Peyer's patch (tissue), 4 donors: ENCODE data around the gene CRX. TPM values are rescaled to one million over a fixed set of nuclear protein-coding genes. Genes with fewer than 3 reads are reported as not detected.
"Not testable (repeated sequence)": the region's sequence is repeated elsewhere in the genome, so short reads cannot be mapped to it uniquely, and the experiment has no call there.

ENCODE experiments used
- DNase-seq, 3 donors: peaks; one replicate each; pipeline ENCODE4 v3.0.0-alpha.2; 2017 to 2019
- H3K27ac ChIP-seq, 4 donors: fragments of 200-600 bp; sonication (generic); one replicate each; pipeline ENCODE4 v1.5.1; 2016 to 2019
- H3K27me3 ChIP-seq, 2 donors: fragments of 200-600 bp; sonication (generic); one replicate each; pipeline ENCODE4 v1.5.1; 2019
- H3K36me3 ChIP-seq, 3 donors: fragments of 200-600 bp; sonication (generic); one replicate each; pipeline ENCODE4 v1.5.1; 2016 to 2019
- H3K4me1 ChIP-seq, 4 donors: fragments of 200-600 bp; sonication (generic); one replicate each; pipeline ENCODE4 v1.5.1; 2016 to 2019
- H3K4me3 ChIP-seq, 4 donors: fragments of 200-600 bp; sonication (generic); 1 replicate in 3 of 4; 2 replicates in 1 of 4; pipeline ENCODE4 v1.5.1; 2016 to 2019; ENCODE audit warnings: mild to moderate bottlenecking in 1 of 4
- H3K9me3 ChIP-seq, 4 donors: fragments of 200-600 bp; sonication (generic); one replicate each; pipeline ENCODE4 v1.5.1; 2016 to 2019; ENCODE audit warnings: mild to moderate bottlenecking in 1 of 4
- CTCF ChIP-seq, 6 experiments: fragments of 450-650 bp in 4 of 6; fragments of 200-600 bp in 2 of 6; sonication (generic) in 1 of 6; IDR thresholded peaks; one replicate each; pipeline ENCODE4 v1.5.1; 2017 to 2019; ENCODE audit warnings: antibody characterized with exemption in 6 of 6, mild to moderate bottlenecking in 3 of 6, moderate library complexity in 1 of 6
- POLR2A ChIP-seq, 2 donors: fragments of 450-650 bp; IDR thresholded peaks; one replicate each; pipeline ENCODE4 v1.5.1; 2017; ENCODE audit warnings: antibody characterized with exemption in 2 of 2, mild to moderate bottlenecking in 2 of 2, moderate library complexity in 2 of 2
- total RNA-seq, 4 donors: library from RNA; depleted of rRNA; stranded (reverse); fragments of >200 nt; gene quantifications; one replicate each; pipeline ENCODE4 v1.1.0, GENCODE V29; 2016

Gene CRX
- total RNA-seq, 4 donors from 2014 or later = not detected

- peak overlapping the region; percentile 78 to 92 (median 88) for H3K4me3 ChIP-seq
- H3K4me1 ChIP-seq = peaks cover 0 to 39% (median 0%) of the 10 kb centered on the region in 4 donors
- H3K9me3 ChIP-seq = no peaks in the 10 kb centered on the region
- H3K27me3 ChIP-seq = no peaks in the 10 kb centered on the region
- peak overlapping the region; percentile 91 to 98 (median 94) for H3K27ac ChIP-seq
- DNase-seq = no peak
- TF ChIP-seq CTCF (IDR thresholded peaks at IDR 0.05) = no peak
- no peak for TF ChIP-seq POLR2A (IDR thresholded peaks at IDR 0.05)
- H3K36me3 ChIP-seq = peaks cover 0 to 33% (median 0%) of the 10 kb centered on the region in 3 donors
Measured at GRCh38 chr19:47779524-47780214, 42.1 kb upstream of the CRX start.

GRCh38 chr19:47780215-47780551 lies 41.6 kb upstream of the CRX start:
- Histone ChIP-seq H3K9me3 (no peaks in the 10 kb centered on the region), H3K4me3 (peak overlapping the region in 3 of 4 donors; percentile 87 to 92 (median 89)), H3K36me3 (peaks cover 0 to 39% (median 0%) of the 10 kb centered on the region in 3 donors)

GRCh38 chr19:47781590-47782262 lies 40.0 kb upstream of the CRX start:
- peak in 2 of 3 donors; percentile 56 to 62 for DNase-seq
- Histone ChIP-seq H3K4me1 (peaks cover 0 to 37% (median 0%) of the 10 kb centered on the region in 4 donors), H3K27me3 (no peaks in the 10 kb centered on the region), H3K36me3 (peaks cover 0 to 47% (median 0%) of the 10 kb centered on the region in 3 donors), H3K4me3 (no peak overlapping the region), H3K27ac (peak overlapping the region in 1 of 4 donors; percentile 96), H3K9me3 (no peaks in the 10 kb centered on the region)
- TF ChIP-seq POLR2A (IDR thresholded peaks at IDR 0.05) (no peak), CTCF (IDR thresholded peaks at IDR 0.05) (no peak)

More at GRCh38 chr19:47780215-47780551, 41.6 kb upstream of the CRX start:
- no peak for TF ChIP-seq CTCF (IDR thresholded peaks at IDR 0.05)
- no peak for TF ChIP-seq POLR2A (IDR thresholded peaks at IDR 0.05)
- H3K27me3 ChIP-seq = no peaks in the 10 kb centered on the region
- peak overlapping the region; percentile 91 to 98 (median 94) for H3K27ac ChIP-seq
- H3K4me1 ChIP-seq = peaks cover 0 to 39% (median 0%) of the 10 kb centered on the region in 4 donors
- no peak for DNase-seq

GRCh38 chr19:47786566-47786965 lies 35.2 kb upstream of the CRX start:
- peaks cover 0 to 7% (median 0%) of the 10 kb centered on the region in 4 donors for H3K4me1 ChIP-seq
- no peak overlapping the region for H3K27ac ChIP-seq
- H3K27me3 ChIP-seq = no peaks in the 10 kb centered on the region
- peaks cover 0 to 44% (median 0%) of the 10 kb centered on the region in 3 donors for H3K36me3 ChIP-seq
- no peaks in the 10 kb centered on the region for H3K9me3 ChIP-seq
- no peak overlapping the region for H3K4me3 ChIP-seq
- TF ChIP-seq CTCF (IDR thresholded peaks at IDR 0.05) (no peak), POLR2A (IDR thresholded peaks at IDR 0.05) (no peak)
- no peak for DNase-seq

- not testable (repeated sequence) for H3K27ac ChIP-seq, H3K4me3 ChIP-seq
- H3K36me3 ChIP-seq = peaks cover 0 to 43% (median 0%) of the 10 kb centered on the region in 3 donors
Measured at GRCh38 chr19:47787307-47787706, 34.4 kb upstream of the CRX start.

GRCh38 chr19:47789811-47790210 lies 31.9 kb upstream of the CRX start:
- DNase-seq, H3K4me3 ChIP-seq, H3K27me3 ChIP-seq, H3K27ac ChIP-seq, H3K4me1 ChIP-seq, H3K9me3 ChIP-seq: not testable (repeated sequence)
- peaks cover 0 to 18% (median 0%) of the 10 kb centered on the region in 3 donors for H3K36me3 ChIP-seq

More at GRCh38 chr19:47787307-47787706, 34.4 kb upstream of the CRX start:
- H3K9me3 ChIP-seq, DNase-seq, H3K4me1 ChIP-seq, H3K27me3 ChIP-seq: not testable (repeated sequence)
